D721Med (cell line): ENCODE results near the gene CACNA1B.
A peak's percentile ranks its signal among the peaks of the same experiment; 100 is the strongest.

ENCODE experiments used
- DNase-seq: peaks from one replicate; pipeline ENCODE4 v3.0.0; 2011; ENCODE audit warnings: low spot score; ENCODE audit not compliant: insufficient read length
- FAIRE-seq: peaks from 2 replicates; lab custom pipeline; 2011; peaks lifted over from hg19 to GRCh38; lab: Jason Lieb, UNC
- CTCF ChIP-seq: IDR thresholded peaks from 2 replicates; pipeline ENCODE4 v1.5.1; 2012; ENCODE audit warnings: mild to moderate bottlenecking, control low read depth; ENCODE audit not compliant: insufficient read depth; ENCODE audit errors: missing control alignments

The CACNA1B gene

GRCh38 chr9:138071292-138071691 is 193.7 kb downstream of the CACNA1B start:
- no peak for TF ChIP-seq CTCF
- FAIRE-seq (no peak), DNase-seq (no peak)

- peak; percentile 11 for DNase-seq
- FAIRE-seq, result no peak
- no peak for TF ChIP-seq CTCF
These were observed 194.1 kb downstream of the CACNA1B start for GRCh38 chr9:138071731-138072130.

DNA sequence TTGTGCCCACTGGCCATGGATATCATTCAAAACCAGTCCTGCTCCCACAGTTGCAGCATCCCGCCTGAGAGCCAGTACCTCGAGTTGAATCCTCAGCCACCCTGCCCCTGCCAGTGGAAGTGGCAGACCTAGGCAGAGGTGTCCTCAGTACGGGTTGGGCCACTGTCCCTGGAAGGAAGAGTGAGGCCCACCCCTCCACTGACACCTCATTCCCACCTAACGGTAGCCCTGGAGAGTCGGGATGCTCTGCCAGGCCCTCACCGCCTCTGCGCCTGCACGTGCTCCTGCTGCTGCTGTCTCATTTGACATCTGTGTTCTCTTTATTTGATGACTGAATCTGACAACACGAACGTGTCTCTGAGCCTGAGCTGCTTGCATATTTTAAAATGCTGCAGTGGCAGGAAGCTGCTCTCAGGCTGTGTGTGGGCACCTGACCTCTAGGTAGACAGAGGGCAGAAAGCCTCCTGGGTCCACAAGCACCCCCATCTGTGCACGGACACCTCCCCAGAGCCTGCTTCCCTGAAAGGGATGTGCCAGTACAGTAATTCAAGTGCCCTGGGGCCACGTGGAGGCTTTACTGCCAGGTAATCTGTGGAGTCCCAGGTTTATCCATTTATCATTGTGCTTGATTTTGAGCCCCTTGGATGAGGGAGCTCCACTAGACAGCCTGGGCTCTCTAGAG is 194.7 kb downstream of the CACNA1B start:
- no peak for FAIRE-seq
- no peak for TF ChIP-seq CTCF
- peak; percentile 11 for DNase-seq

DNA sequence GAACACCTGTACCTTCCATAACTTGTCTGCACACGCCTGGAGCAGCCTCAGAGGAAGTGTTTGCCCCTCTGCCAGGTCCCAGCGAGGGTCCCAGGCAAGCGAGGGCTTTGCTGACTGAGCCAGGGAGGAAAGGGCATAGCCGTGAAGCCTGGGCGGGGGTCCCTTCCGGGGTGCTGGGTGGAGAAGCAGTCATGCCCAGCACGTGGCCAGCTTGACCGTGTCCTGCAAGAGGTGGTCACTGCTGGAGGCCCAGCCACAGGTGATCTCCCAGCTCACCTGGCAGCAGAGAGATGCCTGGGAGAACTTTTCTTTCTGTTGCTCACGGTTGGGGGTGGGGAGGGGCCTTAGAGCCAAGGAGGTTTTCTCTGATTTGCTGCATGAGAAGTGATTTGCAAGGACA is 195.3 kb downstream of the CACNA1B start:
- DNase-seq (peak; percentile 12), FAIRE-seq (no peak)
- TF ChIP-seq CTCF, result no peak

DNA sequence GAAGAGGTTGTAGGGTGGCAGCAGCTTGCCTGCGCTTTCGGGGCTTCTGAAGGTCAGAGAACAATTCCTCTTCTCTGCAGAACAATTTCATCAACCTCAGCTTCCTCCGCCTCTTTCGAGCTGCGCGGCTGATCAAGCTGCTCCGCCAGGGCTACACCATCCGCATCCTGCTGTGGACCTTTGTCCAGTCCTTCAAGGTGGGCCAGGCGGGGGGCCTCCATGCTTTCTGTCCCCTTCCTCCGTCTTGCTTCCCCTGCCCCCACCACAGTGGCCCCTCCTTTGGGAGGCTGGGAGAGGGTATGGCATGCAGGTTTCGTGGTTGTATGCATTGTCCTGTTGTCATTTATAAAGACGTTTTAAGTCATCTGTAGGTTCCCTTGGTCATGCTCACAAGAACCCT is 195.8 kb downstream of the CACNA1B start:
- no peak for TF ChIP-seq CTCF
- FAIRE-seq, result no peak

GRCh38 chr9:138073808-138074207 is 196.2 kb downstream of the CACNA1B start:
- DNase-seq (peak; percentile 43), FAIRE-seq (no peak)
- no peak for TF ChIP-seq CTCF

More for the DNA sequence above, 195.8 kb downstream of the CACNA1B start:
- DNase-seq, result peak; percentile 10

- FAIRE-seq, result no peak
- no peak for DNase-seq
- TF ChIP-seq CTCF, result no peak
These were observed 196.9 kb downstream of the CACNA1B start for GRCh38 chr9:138074516-138074915.
